Glutamatergic neuron (in vitro differentiated cells): ENCODE measurements around the gene TTC28. TPM values are rescaled to one million over a fixed set of nuclear protein-coding genes. Genes with fewer than 3 reads are reported as not detected.
A peak's percentile ranks its signal among the peaks of the same experiment; 100 is the strongest.

ENCODE experiments used
- DNase-seq: peaks from one replicate; pipeline ENCODE4 v3.0.0; 2022
- H3K27ac Mint-ChIP-seq: one replicate; pipeline ENCODE4 v1.8.0; 2020; ENCODE audit warnings: mild to moderate bottlenecking, mixed read lengths, inconsistent platforms; ENCODE audit not compliant: unreplicated experiment
- H3K27me3 Mint-ChIP-seq: one replicate; pipeline ENCODE4 v1.8.0; 2020; ENCODE audit warnings: mild to moderate bottlenecking, moderate library complexity, mixed read lengths, inconsistent platforms; ENCODE audit not compliant: unreplicated experiment
- H3K36me3 Mint-ChIP-seq: one replicate; pipeline ENCODE4 v1.8.0; 2020; ENCODE audit warnings: mild to moderate bottlenecking, mixed read lengths, inconsistent platforms; ENCODE audit not compliant: unreplicated experiment
- H3K4me1 Mint-ChIP-seq: one replicate; pipeline ENCODE4 v1.8.0; 2020; ENCODE audit warnings: mild to moderate bottlenecking, low read depth, mixed read lengths, inconsistent platforms; ENCODE audit not compliant: unreplicated experiment
- H3K4me3 Mint-ChIP-seq: one replicate; pipeline ENCODE4 v1.8.0; 2020; ENCODE audit warnings: mild to moderate bottlenecking, mixed read lengths, inconsistent platforms; ENCODE audit not compliant: unreplicated experiment
- H3K9me3 Mint-ChIP-seq: one replicate; pipeline ENCODE4 v1.8.0; 2020; ENCODE audit warnings: mild to moderate bottlenecking, moderate library complexity, mixed read lengths, inconsistent platforms; ENCODE audit not compliant: unreplicated experiment
- total RNA-seq: library from RNA; stranded (reverse); fragmentation: NEBNext Ultra II Directional; extraction: Animal tissue kit (Norgen Biotek cat#: 25700); gene quantifications from one replicate; pipeline ENCODE4 v1.2.1, GENCODE V29; 2021; ENCODE audit not compliant: unreplicated experiment
- TF ChIP-seq, protein P1 (sequence below): fragments of 200-600 bp; sonication (generic); IDR thresholded peaks from one replicate; pipeline ENCODE4 v1.5.0; 2021; ENCODE audit not compliant: partially characterized antibody, unreplicated experiment

TTC28 gene
- total RNA-seq, 1 donor from 2014 or later = 55.6 TPM

GRCh38 chr22:28398981-28399380, 280.7 kb downstream of the TTC28 start:
- Mint-ChIP-seq H3K27ac (no peak overlapping the region), H3K4me3 (no peak overlapping the region), H3K36me3 (no peaks in the 10 kb centered on the region), H3K27me3 (no peaks in the 10 kb centered on the region), H3K9me3 (no peaks in the 10 kb centered on the region), H3K4me1 (peaks cover 41% of the 10 kb centered on the region)
- TF ChIP-seq, protein P1, sequence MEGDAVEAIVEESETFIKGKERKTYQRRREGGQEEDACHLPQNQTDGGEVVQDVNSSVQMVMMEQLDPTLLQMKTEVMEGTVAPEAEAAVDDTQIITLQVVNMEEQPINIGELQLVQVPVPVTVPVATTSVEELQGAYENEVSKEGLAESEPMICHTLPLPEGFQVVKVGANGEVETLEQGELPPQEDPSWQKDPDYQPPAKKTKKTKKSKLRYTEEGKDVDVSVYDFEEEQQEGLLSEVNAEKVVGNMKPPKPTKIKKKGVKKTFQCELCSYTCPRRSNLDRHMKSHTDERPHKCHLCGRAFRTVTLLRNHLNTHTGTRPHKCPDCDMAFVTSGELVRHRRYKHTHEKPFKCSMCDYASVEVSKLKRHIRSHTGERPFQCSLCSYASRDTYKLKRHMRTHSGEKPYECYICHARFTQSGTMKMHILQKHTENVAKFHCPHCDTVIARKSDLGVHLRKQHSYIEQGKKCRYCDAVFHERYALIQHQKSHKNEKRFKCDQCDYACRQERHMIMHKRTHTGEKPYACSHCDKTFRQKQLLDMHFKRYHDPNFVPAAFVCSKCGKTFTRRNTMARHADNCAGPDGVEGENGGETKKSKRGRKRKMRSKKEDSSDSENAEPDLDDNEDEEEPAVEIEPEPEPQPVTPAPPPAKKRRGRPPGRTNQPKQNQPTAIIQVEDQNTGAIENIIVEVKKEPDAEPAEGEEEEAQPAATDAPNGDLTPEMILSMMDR = no peak
- DNase-seq = no peak

GRCh38 chr22:28398355-28398754, 281.3 kb downstream of the TTC28 start:
- Mint-ChIP-seq H3K36me3 (no peaks in the 10 kb centered on the region), H3K4me3 (no peak overlapping the region), H3K4me1 (peaks cover 41% of the 10 kb centered on the region), H3K27ac (no peak overlapping the region), H3K9me3 (no peaks in the 10 kb centered on the region), H3K27me3 (no peaks in the 10 kb centered on the region)
- no peak for DNase-seq
- TF ChIP-seq, protein P1 = no peak

- TF ChIP-seq, protein P1 = no peak
- no peak overlapping the region for H3K4me3 Mint-ChIP-seq
- no peaks in the 10 kb centered on the region for H3K36me3 Mint-ChIP-seq
- no peaks in the 10 kb centered on the region for H3K27me3 Mint-ChIP-seq
- H3K9me3 Mint-ChIP-seq = peaks cover 2% of the 10 kb centered on the region
- peak overlapping the region; percentile 9 for H3K27ac Mint-ChIP-seq
- DNase-seq = no peak
- peaks cover 37% of the 10 kb centered on the region for H3K4me1 Mint-ChIP-seq
Observed at GRCh38 chr22:28397306-28397705, 282.3 kb downstream of the TTC28 start.

DNA sequence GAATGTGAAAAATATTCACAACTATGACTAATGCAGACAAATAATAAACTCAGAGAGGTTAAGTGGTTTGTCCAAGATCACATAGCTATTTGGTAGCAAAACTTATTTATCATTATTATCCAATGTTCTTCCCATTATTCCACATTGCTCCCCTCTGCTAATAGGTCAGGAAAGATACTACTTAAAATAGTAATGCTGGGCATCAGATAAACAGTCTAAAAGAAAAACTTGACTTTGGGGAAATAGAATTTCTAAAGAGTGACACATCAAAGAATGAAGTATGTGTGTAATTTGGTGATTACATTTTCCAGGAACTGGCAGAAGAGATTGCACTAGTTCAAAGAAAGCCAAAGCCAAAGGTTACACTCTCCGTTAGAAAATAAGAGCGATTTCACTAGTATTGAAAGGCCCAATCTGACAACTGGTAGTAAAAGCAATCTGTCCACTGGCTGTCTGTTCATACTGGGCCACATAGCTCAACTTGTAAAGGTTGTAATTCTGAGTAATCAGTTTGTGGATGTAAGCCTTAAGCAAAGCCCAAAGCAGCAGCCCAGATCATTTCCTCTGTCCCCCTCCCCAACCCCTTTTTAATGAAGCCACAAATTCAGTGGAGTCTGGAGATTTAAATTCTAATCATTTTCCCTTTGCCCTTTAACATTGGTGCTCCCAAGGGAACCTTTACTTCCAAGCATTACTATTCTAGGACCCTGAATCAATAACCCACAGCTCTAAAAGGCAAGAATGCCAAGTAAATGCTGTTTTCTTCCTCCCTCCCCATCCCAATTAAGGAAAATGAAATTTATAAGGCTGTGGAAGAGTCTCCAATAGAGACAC, 283.5 kb downstream of the TTC28 start:
- Mint-ChIP-seq H3K27ac (peak overlapping the region; percentile 20), H3K36me3 (peaks cover 4% of the 10 kb centered on the region), H3K27me3 (no peaks in the 10 kb centered on the region), H3K4me1 (peaks cover 31% of the 10 kb centered on the region), H3K4me3 (peak overlapping the region; percentile 40), H3K9me3 (peaks cover 5% of the 10 kb centered on the region)
- DNase-seq = no peak
- TF ChIP-seq, protein P1 = no peak

GRCh38 chr22:28395520-28395919, 284.1 kb downstream of the TTC28 start:
- H3K4me1 Mint-ChIP-seq = peaks cover 29% of the 10 kb centered on the region
- no peaks in the 10 kb centered on the region for H3K27me3 Mint-ChIP-seq
- no peak for DNase-seq
- TF ChIP-seq, protein P1 = no peak
- peaks cover 4% of the 10 kb centered on the region for H3K36me3 Mint-ChIP-seq
- no peak overlapping the region for H3K27ac Mint-ChIP-seq
- peaks cover 5% of the 10 kb centered on the region for H3K9me3 Mint-ChIP-seq
- no peak overlapping the region for H3K4me3 Mint-ChIP-seq
